ENCODE data around the gene TNPO2.

DNA sequence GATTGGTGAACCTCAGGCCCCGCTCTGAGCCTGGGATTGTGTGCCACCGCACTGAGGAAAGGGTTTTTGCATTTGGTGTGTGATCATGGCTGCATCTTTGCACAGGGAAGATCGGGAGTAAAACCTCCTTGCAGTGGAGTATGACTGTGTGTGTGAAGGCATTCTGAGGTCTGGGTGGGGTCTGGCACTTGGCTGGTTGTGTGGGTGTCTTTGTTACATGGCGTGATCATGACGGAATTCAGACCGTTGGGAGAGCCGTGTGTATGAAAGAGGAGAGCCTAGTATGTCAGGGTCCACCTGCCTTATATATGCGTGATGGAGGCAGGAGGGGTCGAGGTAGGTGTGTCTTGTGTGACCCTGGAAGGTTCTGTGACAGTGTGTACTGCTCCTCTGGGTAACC lies 27.1 kb upstream of the TNPO2 start:
- TF ChIP-seq, protein P1, sequence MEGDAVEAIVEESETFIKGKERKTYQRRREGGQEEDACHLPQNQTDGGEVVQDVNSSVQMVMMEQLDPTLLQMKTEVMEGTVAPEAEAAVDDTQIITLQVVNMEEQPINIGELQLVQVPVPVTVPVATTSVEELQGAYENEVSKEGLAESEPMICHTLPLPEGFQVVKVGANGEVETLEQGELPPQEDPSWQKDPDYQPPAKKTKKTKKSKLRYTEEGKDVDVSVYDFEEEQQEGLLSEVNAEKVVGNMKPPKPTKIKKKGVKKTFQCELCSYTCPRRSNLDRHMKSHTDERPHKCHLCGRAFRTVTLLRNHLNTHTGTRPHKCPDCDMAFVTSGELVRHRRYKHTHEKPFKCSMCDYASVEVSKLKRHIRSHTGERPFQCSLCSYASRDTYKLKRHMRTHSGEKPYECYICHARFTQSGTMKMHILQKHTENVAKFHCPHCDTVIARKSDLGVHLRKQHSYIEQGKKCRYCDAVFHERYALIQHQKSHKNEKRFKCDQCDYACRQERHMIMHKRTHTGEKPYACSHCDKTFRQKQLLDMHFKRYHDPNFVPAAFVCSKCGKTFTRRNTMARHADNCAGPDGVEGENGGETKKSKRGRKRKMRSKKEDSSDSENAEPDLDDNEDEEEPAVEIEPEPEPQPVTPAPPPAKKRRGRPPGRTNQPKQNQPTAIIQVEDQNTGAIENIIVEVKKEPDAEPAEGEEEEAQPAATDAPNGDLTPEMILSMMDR (IDR thresholded peaks at IDR 0.05) = no peak
- TF ChIP-seq POLR2A (IDR thresholded peaks at IDR 0.05; ENCODE audit: low read depth) (no peak), POLR2AphosphoS5 (IDR thresholded peaks at IDR 0.05) (no peak), EP300 (IDR thresholded peaks at IDR 0.05) (no peak)

All from esophagus muscularis mucosa (tissue), 4 donors.